Mesenchymal stem cell (in vitro differentiated cells and primary cell): ENCODE data around the gene OR9Q1.
"Not testable (repeated sequence)": the region's sequence is repeated elsewhere in the genome, so short reads cannot be mapped to it uniquely, and the experiment has no call there.

Experiments
- DNase-seq: peaks from one replicate; pipeline ENCODE4 v3.0.0-alpha.2; 2013
- H2AFZ ChIP-seq: one replicate; pipeline ENCODE4 v1.6.1; 2013; ENCODE audit warnings: low read depth, mild to moderate bottlenecking, control low read depth, inconsistent platforms, low read length, moderate library complexity
- H2AK5ac ChIP-seq: 2 replicates; pipeline ENCODE4 v1.6.1; 2013; ENCODE audit warnings: low read length, moderate library complexity, mild to moderate bottlenecking, inconsistent platforms; ENCODE audit not compliant: severe bottlenecking
- H2BK120ac ChIP-seq: one replicate; pipeline ENCODE4 v1.6.1; 2013; ENCODE audit warnings: low read depth, mild to moderate bottlenecking, inconsistent platforms, low read length, moderate library complexity
- H2BK12ac ChIP-seq, 2 experiments: one replicate each; pipeline ENCODE4 v1.6.1; 2013; ENCODE audit warnings: inconsistent platforms in 2 of 2, low read length in 2 of 2, mild to moderate bottlenecking in 2 of 2, moderate library complexity in 2 of 2, control low read depth in 1 of 2
- H2BK15ac ChIP-seq: one replicate; pipeline ENCODE4 v1.6.1; 2013; ENCODE audit warnings: mild to moderate bottlenecking, low read depth, inconsistent platforms; ENCODE audit not compliant: poor library complexity, severe bottlenecking
- H2BK5ac ChIP-seq: 2 replicates; pipeline ENCODE4 v1.6.1; 2013; ENCODE audit warnings: low read depth, mild to moderate bottlenecking, low read length, control low read depth, inconsistent platforms; ENCODE audit not compliant: poor library complexity, severe bottlenecking
- H3K14ac ChIP-seq, 2 experiments: one replicate each; pipeline ENCODE4 v1.6.1; 2013; ENCODE audit warnings: inconsistent platforms in 2 of 2, low read length in 2 of 2, control low read depth in 1 of 2, mild to moderate bottlenecking in 1 of 2, moderate library complexity in 1 of 2
- H3K18ac ChIP-seq, 2 experiments: one replicate each; pipeline ENCODE4 v1.6.1; 2013; ENCODE audit warnings: inconsistent platforms in 2 of 2, low read length in 2 of 2, control low read depth in 1 of 2, low read depth in 1 of 2, mild to moderate bottlenecking in 1 of 2
- H3K23ac ChIP-seq, 2 experiments: one replicate each; pipeline ENCODE4 v1.6.1; 2013; ENCODE audit warnings: inconsistent platforms in 2 of 2, low read length in 2 of 2, mild to moderate bottlenecking in 2 of 2, moderate library complexity in 2 of 2, control low read depth in 1 of 2
- H3K27ac ChIP-seq: 2 replicates; pipeline ENCODE4 v1.5.1; 2013; ENCODE audit warnings: mild to moderate bottlenecking, moderate library complexity, low read length, control low read depth, inconsistent platforms; ENCODE audit not compliant: poor library complexity, severe bottlenecking
- H3K27me3 ChIP-seq, 2 experiments: 2 replicates each; pipeline versions ENCODE4 v1.6.1 to v1.7.0; 2013; ENCODE audit warnings: low read length in 2 of 2, mild to moderate bottlenecking in 2 of 2, moderate library complexity in 2 of 2, control low read depth in 1 of 2, inconsistent platforms in 1 of 2; ENCODE audit not compliant: control insufficient read depth in 1 of 2, insufficient read depth in 1 of 2
- H3K36me3 ChIP-seq, 2 experiments: 2 replicates each; pipeline versions ENCODE4 v1.6.1 to v1.7.0; 2013; ENCODE audit warnings: low read length in 2 of 2, control low read depth in 1 of 2, inconsistent platforms in 1 of 2, low read depth in 1 of 2, mild to moderate bottlenecking in 1 of 2; ENCODE audit not compliant: insufficient read depth in 2 of 2, control insufficient read depth in 1 of 2
- H3K4ac ChIP-seq, 2 experiments: one replicate each; pipeline ENCODE4 v1.6.1; 2013; ENCODE audit warnings: inconsistent platforms in 2 of 2, low read length in 2 of 2, mild to moderate bottlenecking in 2 of 2, moderate library complexity in 2 of 2, control low read depth in 1 of 2, low read depth in 1 of 2
- H3K4me1 ChIP-seq: 2 replicates; pipeline ENCODE4 v1.6.1; 2013; ENCODE audit warnings: low read depth, low read length, control low read depth; ENCODE audit not compliant: control insufficient read depth, insufficient read depth
- H3K4me2 ChIP-seq: 2 replicates; pipeline ENCODE4 v1.6.1; 2013; ENCODE audit warnings: low read length, mild to moderate bottlenecking, inconsistent platforms; ENCODE audit not compliant: poor library complexity, severe bottlenecking
- H3K4me3 ChIP-seq, 2 experiments: 2 replicates each; pipeline versions ENCODE4 v1.5.1 to v1.7.0; 2013; ENCODE audit warnings: low read length in 2 of 2, mild to moderate bottlenecking in 2 of 2, control low read depth in 1 of 2, low read depth in 1 of 2; ENCODE audit not compliant: insufficient read depth in 1 of 2
- H3K79me1 ChIP-seq: replicated peaks from 2 replicates; pipeline ENCODE4 v1.6.1; 2013; ENCODE audit warnings: mild to moderate bottlenecking, control low read depth, low read length, inconsistent platforms; ENCODE audit not compliant: poor library complexity, severe bottlenecking
- H3K9ac ChIP-seq: 2 replicates; pipeline ENCODE4 v1.7.0; 2013; ENCODE audit warnings: mild to moderate bottlenecking, low read length, moderate library complexity
- H3K9me3 ChIP-seq: 2 replicates; pipeline ENCODE4 v1.7.0; 2013; ENCODE audit warnings: mild to moderate bottlenecking, low read length; ENCODE audit not compliant: control insufficient read depth
- H4K8ac ChIP-seq: one replicate; pipeline ENCODE4 v1.6.1; 2013; ENCODE audit warnings: inconsistent platforms, mild to moderate bottlenecking, low read length, moderate library complexity
- H4K91ac ChIP-seq: one replicate; pipeline ENCODE4 v1.6.1; 2013; ENCODE audit warnings: mild to moderate bottlenecking, low read length, inconsistent platforms
- WGBS: methylation state at CpG from one replicate; pipeline ENCODE4 v1.1.7; 2013; ENCODE audit warnings: mixed read lengths; 5-methylcytosine and 5-hydroxymethylcytosine counted together

Gene OR9Q1

GRCh38 chr11:58204042-58204441 lies 180.4 kb downstream of the OR9Q1 start, which contains the start of gene OR1S2:
OR1S2 (minus strand) TSS chr11:58204142; CDS start chr11:58204142, 0 bp downstream.
- Histone ChIP-seq H2AFZ (no peak within 1 kb of the TSS), H3K23ac (no peak within 1 kb of the TSS), H4K8ac (no peak within 1 kb of the TSS), H2BK15ac (no peak within 1 kb of the TSS), H2AK5ac (no peak within 1 kb of the TSS), H4K91ac (no peak within 1 kb of the TSS), H3K14ac (no peak within 1 kb of the TSS), H3K4me3 (no peak within 1 kb of the TSS), H2BK120ac (no peak within 1 kb of the TSS), H3K27me3 (no peaks in the 10 kb centered on the region), H3K4me2 (no peak within 1 kb of the TSS), H3K18ac (no peak within 1 kb of the TSS), H3K9ac (no peak within 1 kb of the TSS), H3K79me1 (no peaks in the 10 kb centered on the region), H3K27ac (no peak within 1 kb of the TSS), H3K9me3 (peaks cover 15% of the 10 kb centered on the region), H3K4ac (no peak within 1 kb of the TSS), H3K36me3 (no peaks in the 10 kb centered on the region), H2BK12ac (no peak within 1 kb of the TSS), H3K4me1 (no peaks in the 10 kb centered on the region), H2BK5ac (no peak within 1 kb of the TSS)
- DNase-seq, result no peak

GRCh38 chr11:58212420-58212819 lies 188.7 kb downstream of the OR9Q1 start, which contains the start of gene OR1S1:
OR1S1 (plus strand) TSS chr11:58212720.
- not testable (repeated sequence) for H3K18ac ChIP-seq, H3K4me1 ChIP-seq, H3K79me1 ChIP-seq, H3K4ac ChIP-seq, H2AFZ ChIP-seq, H4K8ac ChIP-seq, H2AK5ac ChIP-seq, DNase-seq, H3K4me3 ChIP-seq, H2BK15ac ChIP-seq, H3K14ac ChIP-seq, H3K9me3 ChIP-seq, H2BK120ac ChIP-seq, H3K27ac ChIP-seq, H2BK5ac ChIP-seq, H3K23ac ChIP-seq, H2BK12ac ChIP-seq, H3K36me3 ChIP-seq, H4K91ac ChIP-seq, H3K4me2 ChIP-seq, H3K27me3 ChIP-seq, H3K9ac ChIP-seq
- WGBS, result no CpG with 5 or more reads among the region's 2 CpGs

GRCh38 chr11:58216476-58216875 lies 192.8 kb downstream of the OR9Q1 start:
- H3K79me1 ChIP-seq, result no peaks in the 10 kb centered on the region
- DNase-seq, result no peak
- H2BK15ac ChIP-seq, result no peak overlapping the region
- peaks cover 3% of the 10 kb centered on the region for H3K9me3 ChIP-seq
- H3K27me3 ChIP-seq, result no peaks in the 10 kb centered on the region
- no peak overlapping the region for H3K4me2 ChIP-seq
- H4K8ac ChIP-seq, result no peak overlapping the region
- no peak overlapping the region for H3K23ac ChIP-seq
- no peak overlapping the region for H4K91ac ChIP-seq
- H3K9ac ChIP-seq, result no peak overlapping the region
- no peak overlapping the region for H3K18ac ChIP-seq
- H3K14ac ChIP-seq, result no peak overlapping the region
- no peaks in the 10 kb centered on the region for H3K4me1 ChIP-seq
- H3K27ac ChIP-seq, result no peak overlapping the region
- no peak overlapping the region for H3K4me3 ChIP-seq
- peak overlapping the region; percentile 66 for H2BK5ac ChIP-seq
- H2BK12ac ChIP-seq, result no peak overlapping the region
- no peak overlapping the region for H3K4ac ChIP-seq
- H2AK5ac ChIP-seq, result no peak overlapping the region
- H3K36me3 ChIP-seq, result no peaks in the 10 kb centered on the region
- no peak overlapping the region for H2BK120ac ChIP-seq
- no peak overlapping the region for H2AFZ ChIP-seq

- H3K14ac ChIP-seq, result no peak overlapping the region
- no peak overlapping the region for H3K18ac ChIP-seq
- no peak overlapping the region for H3K4me3 ChIP-seq
These were observed 199.0 kb downstream of the OR9Q1 start for GRCh38 chr11:58222721-58223120.

More at GRCh38 chr11:58222721-58223120, 199.0 kb downstream of the OR9Q1 start:
- H3K27ac ChIP-seq, result no peak overlapping the region
- H3K4ac ChIP-seq, result no peak overlapping the region
- H3K79me1 ChIP-seq, result no peaks in the 10 kb centered on the region
- no peak overlapping the region for H3K4me2 ChIP-seq
- H3K36me3 ChIP-seq, result no peaks in the 10 kb centered on the region
- no peak overlapping the region for H2BK120ac ChIP-seq
- H3K9me3 ChIP-seq, result no peaks in the 10 kb centered on the region
- no peaks in the 10 kb centered on the region for H3K4me1 ChIP-seq
- H4K91ac ChIP-seq, result no peak overlapping the region
- H2BK5ac ChIP-seq, result no peak overlapping the region
- H2AK5ac ChIP-seq, result no peak overlapping the region
- no peaks in the 10 kb centered on the region for H3K27me3 ChIP-seq
- no peak overlapping the region for H4K8ac ChIP-seq
- H2AFZ ChIP-seq, result no peak overlapping the region
- 76% methylated on average over 3 of the region's 7 CpGs for WGBS
- H2BK12ac ChIP-seq, result no peak overlapping the region
- DNase-seq, result no peak
- H3K23ac ChIP-seq, result no peak overlapping the region
- no peak overlapping the region for H3K9ac ChIP-seq
- no peak overlapping the region for H2BK15ac ChIP-seq
